GM23248 (cell line): Measurements from ENCODE around the gene KIF4B.
"Not testable (repeated sequence)": the region's sequence is repeated elsewhere in the genome, so short reads cannot be mapped to it uniquely, and the experiment has no call there.

Source experiments
- EZH2 ChIP-seq: fragments of 200-600 bp; sonication (generic); IDR thresholded peaks from 2 replicates; pipeline ENCODE4 v1.6.1; 2018; ENCODE audit warnings: antibody characterized with exemption, mild to moderate bottlenecking; ENCODE audit not compliant: insufficient read depth, poor library complexity, severe bottlenecking
- EZH2phosphoT487 ChIP-seq: fragments of 200-600 bp; sonication (generic); IDR thresholded peaks from 2 replicates; pipeline ENCODE4 v1.6.1; 2018; ENCODE audit warnings: antibody characterized with exemption, moderate library complexity, mild to moderate bottlenecking, low read depth; ENCODE audit not compliant: insufficient read depth

DNA sequence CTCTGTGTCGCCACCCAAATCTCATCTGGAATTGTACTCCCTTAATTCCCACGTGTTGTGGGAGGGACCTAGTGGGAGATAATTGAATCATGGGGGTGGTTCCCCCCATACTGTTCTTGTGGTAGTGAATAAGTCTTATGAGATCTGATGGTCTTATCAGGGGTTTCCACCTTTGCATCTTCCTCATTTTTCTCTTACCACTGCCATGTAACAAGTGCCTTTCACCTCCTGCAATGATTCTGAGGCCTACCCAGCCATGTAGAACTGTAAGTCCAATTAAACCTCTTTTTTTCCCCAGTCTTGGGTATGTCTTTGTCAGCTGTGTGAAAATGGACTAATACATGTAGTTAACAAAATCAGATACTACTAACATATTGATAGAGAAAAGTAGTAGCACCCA, 35.3 kb upstream of the KIF4B start:
- not testable (repeated sequence) for TF ChIP-seq EZH2phosphoT487, EZH2
